ENCODE measurements around the gene TLCD1.

DNA sequence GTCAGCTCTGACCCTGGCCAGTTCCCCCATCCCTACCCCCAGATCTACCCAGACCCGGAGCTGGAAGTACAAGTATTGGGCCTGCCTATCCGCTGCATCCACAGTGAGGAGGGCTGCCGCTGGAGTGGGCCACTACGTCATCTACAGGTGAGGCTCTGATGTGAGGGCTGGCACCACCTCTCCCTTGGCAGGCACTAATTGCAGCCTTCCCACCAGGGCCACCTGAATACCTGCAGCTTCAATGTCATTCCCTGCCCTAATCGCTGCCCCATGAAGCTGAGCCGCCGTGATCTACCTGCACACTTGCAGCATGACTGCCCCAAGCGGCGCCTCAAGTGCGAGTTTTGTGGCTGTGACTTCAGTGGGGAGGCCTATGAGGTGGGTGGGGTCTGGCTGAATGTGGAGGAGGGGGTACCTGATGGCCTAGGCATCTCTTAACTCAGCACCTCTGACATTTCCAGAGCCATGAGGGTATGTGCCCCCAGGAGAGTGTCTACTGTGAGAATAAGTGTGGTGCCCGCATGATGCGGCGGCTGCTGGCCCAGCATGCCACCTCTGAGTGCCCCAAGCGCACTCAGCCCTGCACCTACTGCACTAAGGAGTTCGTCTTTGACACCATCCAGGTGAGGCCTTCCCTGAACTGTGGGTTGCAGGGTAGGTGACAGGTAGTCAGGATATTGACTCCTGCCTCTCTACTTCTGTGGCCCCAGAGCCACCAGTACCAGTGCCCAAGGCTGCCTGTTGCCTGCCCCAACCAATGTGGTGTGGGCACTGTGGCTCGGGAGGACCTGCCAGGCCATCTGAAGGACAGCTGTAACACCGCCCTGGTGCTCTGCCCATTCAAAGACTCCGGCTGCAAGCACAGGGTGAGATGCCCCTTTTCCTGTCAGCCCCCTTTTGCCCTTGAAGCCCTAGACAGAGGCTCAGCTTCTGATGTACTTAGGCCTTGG lies 22.0 kb upstream of the TLCD1 start:
- TF ChIP-seq ZNF239 (tag by site-specific recombination; IDR thresholded peaks at IDR 0.05) (no peak), ZNF214 (tag by site-specific recombination; IDR thresholded peaks at IDR 0.05; ENCODE audit: borderline replicate concordance) (no peak), ZNF155 (tag by site-specific recombination; IDR thresholded peaks at IDR 0.05) (no peak), ZNF670 (tag by site-specific recombination; IDR thresholded peaks at IDR 0.05; ENCODE audit: low read depth) (no peak), ZSCAN30 (tag by site-specific recombination; IDR thresholded peaks at IDR 0.05) (no peak), ZNF660 (tag by site-specific recombination; IDR thresholded peaks at IDR 0.05) (no peak), TRIM28 (IDR thresholded peaks at IDR 0.05; ENCODE audit: borderline replicate concordance, low read length) (no peak), PRDM1 (tag by site-specific recombination; IDR thresholded peaks at IDR 0.05) (no peak), ZNF654 (tag by site-specific recombination; IDR thresholded peaks at IDR 0.05; ENCODE audit: low read depth) (no peak), ZNF398 (tag by site-specific recombination; IDR thresholded peaks at IDR 0.05) (no peak)
- TF ChIP-seq, protein P1, sequence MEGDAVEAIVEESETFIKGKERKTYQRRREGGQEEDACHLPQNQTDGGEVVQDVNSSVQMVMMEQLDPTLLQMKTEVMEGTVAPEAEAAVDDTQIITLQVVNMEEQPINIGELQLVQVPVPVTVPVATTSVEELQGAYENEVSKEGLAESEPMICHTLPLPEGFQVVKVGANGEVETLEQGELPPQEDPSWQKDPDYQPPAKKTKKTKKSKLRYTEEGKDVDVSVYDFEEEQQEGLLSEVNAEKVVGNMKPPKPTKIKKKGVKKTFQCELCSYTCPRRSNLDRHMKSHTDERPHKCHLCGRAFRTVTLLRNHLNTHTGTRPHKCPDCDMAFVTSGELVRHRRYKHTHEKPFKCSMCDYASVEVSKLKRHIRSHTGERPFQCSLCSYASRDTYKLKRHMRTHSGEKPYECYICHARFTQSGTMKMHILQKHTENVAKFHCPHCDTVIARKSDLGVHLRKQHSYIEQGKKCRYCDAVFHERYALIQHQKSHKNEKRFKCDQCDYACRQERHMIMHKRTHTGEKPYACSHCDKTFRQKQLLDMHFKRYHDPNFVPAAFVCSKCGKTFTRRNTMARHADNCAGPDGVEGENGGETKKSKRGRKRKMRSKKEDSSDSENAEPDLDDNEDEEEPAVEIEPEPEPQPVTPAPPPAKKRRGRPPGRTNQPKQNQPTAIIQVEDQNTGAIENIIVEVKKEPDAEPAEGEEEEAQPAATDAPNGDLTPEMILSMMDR (tag by site-specific recombination; IDR thresholded peaks at IDR 0.05): no peak
- TF ChIP-seq, protein P2, sequence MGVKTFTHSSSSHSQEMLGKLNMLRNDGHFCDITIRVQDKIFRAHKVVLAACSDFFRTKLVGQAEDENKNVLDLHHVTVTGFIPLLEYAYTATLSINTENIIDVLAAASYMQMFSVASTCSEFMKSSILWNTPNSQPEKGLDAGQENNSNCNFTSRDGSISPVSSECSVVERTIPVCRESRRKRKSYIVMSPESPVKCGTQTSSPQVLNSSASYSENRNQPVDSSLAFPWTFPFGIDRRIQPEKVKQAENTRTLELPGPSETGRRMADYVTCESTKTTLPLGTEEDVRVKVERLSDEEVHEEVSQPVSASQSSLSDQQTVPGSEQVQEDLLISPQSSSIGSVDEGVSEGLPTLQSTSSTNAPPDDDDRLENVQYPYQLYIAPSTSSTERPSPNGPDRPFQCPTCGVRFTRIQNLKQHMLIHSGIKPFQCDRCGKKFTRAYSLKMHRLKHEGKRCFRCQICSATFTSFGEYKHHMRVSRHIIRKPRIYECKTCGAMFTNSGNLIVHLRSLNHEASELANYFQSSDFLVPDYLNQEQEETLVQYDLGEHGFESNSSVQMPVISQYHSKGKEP (tag by site-specific recombination; IDR thresholded peaks at IDR 0.05): no peak
